ENCODE results near the gene ABCG2. TPM values are rescaled to one million over a fixed set of nuclear protein-coding genes. Genes with fewer than 3 reads are reported as not detected.

ABCG2 gene
- total RNA-seq, 1 experiment from 2014 or later = 3.8 TPM

- no peak for TF ChIP-seq CDX4 (CRISPR knock-in tag; IDR thresholded peaks at IDR 0.05; ENCODE audit: borderline replicate concordance)
- TF ChIP-seq EMX1 (CRISPR knock-in tag; IDR thresholded peaks at IDR 0.05) = no peak
- TF ChIP-seq NFATC4 (CRISPR knock-in tag; IDR thresholded peaks at IDR 0.05) = no peak
- TF ChIP-seq ELF4 (CRISPR knock-in tag; IDR thresholded peaks at IDR 0.05; ENCODE audit: low read depth) = no peak
- TF ChIP-seq HMGA2 (CRISPR knock-in tag; IDR thresholded peaks at IDR 0.05) = no peak
Measured at GRCh38 chr4:88043586-88044340, 114.7 kb downstream of the ABCG2 start (continued).

GRCh38 chr4:88043001-88043400, 115.4 kb downstream of the ABCG2 start:
- POLR2A ChIA-PET = no interaction called here
- Mint-ChIP-seq H3K36me3 (peaks cover 61% of the 10 kb centered on the region), H3K4me1 (no peaks in the 10 kb centered on the region), H3K27me3 (ENCODE audit: low read depth) (no peaks in the 10 kb centered on the region), H3K27ac (no peak overlapping the region), H3K9me3 (no peaks in the 10 kb centered on the region), H3K4me3 (no peak overlapping the region)
- DNase-seq (ENCODE audit: low spot score) (no peak), ATAC-seq (no peak)
- no peak for TF ChIP-seq HMGA2 (CRISPR knock-in tag; IDR thresholded peaks at IDR 0.05)
- CTCF ChIA-PET = no interaction called here

- no peaks in the 10 kb centered on the region for H3K4me1 Mint-ChIP-seq
- H3K27me3 Mint-ChIP-seq (ENCODE audit: low read depth) = no peaks in the 10 kb centered on the region
- no peak overlapping the region for H3K4me3 Mint-ChIP-seq
- TF ChIP-seq CREB1 (CRISPR knock-in tag; IDR thresholded peaks at IDR 0.05) = no peak
- TF ChIP-seq PREB (CRISPR knock-in tag; IDR thresholded peaks at IDR 0.05; ENCODE audit: borderline replicate concordance) = no peak
- no peak for TF ChIP-seq IRF1 (CRISPR knock-in tag; IDR thresholded peaks at IDR 0.05)
- no peak for TF ChIP-seq SMAD4 (CRISPR knock-in tag; IDR thresholded peaks at IDR 0.05)
- no peak for TF ChIP-seq ZNF138 (CRISPR knock-in tag; conservative IDR thresholded peaks at IDR 0.05)
- TF ChIP-seq USF2 (CRISPR knock-in tag; IDR thresholded peaks at IDR 0.05) = no peak
- no peak for TF ChIP-seq TP53 (CRISPR knock-in tag; IDR thresholded peaks at IDR 0.05)
- TF ChIP-seq OVOL2 (CRISPR knock-in tag; IDR thresholded peaks at IDR 0.05; ENCODE audit: borderline replicate concordance) = no peak
- no peak for TF ChIP-seq ATF3 (CRISPR knock-in tag; conservative IDR thresholded peaks at IDR 0.05)
- TF ChIP-seq CDX4 (CRISPR knock-in tag; IDR thresholded peaks at IDR 0.05; ENCODE audit: borderline replicate concordance) = no peak
- TF ChIP-seq SP1 (CRISPR knock-in tag; conservative IDR thresholded peaks at IDR 0.05) = no peak
- TF ChIP-seq TEAD1 (CRISPR knock-in tag; IDR thresholded peaks at IDR 0.05) = no peak
- DNase-seq (ENCODE audit: low spot score) = no peak
- peaks cover 63% of the 10 kb centered on the region for H3K36me3 Mint-ChIP-seq
- CTCF ChIA-PET = no interaction called here
- H3K9me3 Mint-ChIP-seq = no peaks in the 10 kb centered on the region
- ATAC-seq = no peak
- H3K27ac Mint-ChIP-seq = no peak overlapping the region
- POLR2A ChIA-PET = no interaction called here
Measured at GRCh38 chr4:88041626-88042025, 116.8 kb downstream of the ABCG2 start.

- Mint-ChIP-seq H3K27me3 (ENCODE audit: low read depth) (no peaks in the 10 kb centered on the region), H3K4me1 (no peaks in the 10 kb centered on the region), H3K9me3 (no peaks in the 10 kb centered on the region), H3K27ac (no peak overlapping the region), H3K4me3 (no peak overlapping the region), H3K36me3 (peaks cover 63% of the 10 kb centered on the region)
- CTCF ChIA-PET = no interaction called here
- POLR2A ChIA-PET = no interaction called here
- DNase-seq (ENCODE audit: low spot score) (no peak), ATAC-seq (no peak)
- TF ChIP-seq ZNF532 (CRISPR knock-in tag; IDR thresholded peaks at IDR 0.05; ENCODE audit: borderline replicate concordance) = no peak
- no peak for TF ChIP-seq ZNF317 (CRISPR knock-in tag; IDR thresholded peaks at IDR 0.05; ENCODE audit: borderline replicate concordance, low read depth)
- no peak for TF ChIP-seq JAZF1 (CRISPR knock-in tag; IDR thresholded peaks at IDR 0.05)
- TF ChIP-seq ZNF121 (CRISPR knock-in tag; IDR thresholded peaks at IDR 0.05) = no peak
Measured at GRCh38 chr4:88040707-88041106, 117.7 kb downstream of the ABCG2 start.

All from WTC11 (cell line).